ENCODE measurements around the gene RPUSD3.
"Not testable (repeated sequence)": the region's sequence is repeated elsewhere in the genome, so short reads cannot be mapped to it uniquely, and the experiment has no call there.

The RPUSD3 gene

GRCh38 chr3:9843715-9844438 lies at the start of gene RPUSD3:
RPUSD3 (minus strand) TSS chr3:9844008; CDS start chr3:9843990, 18 bp downstream.
- DNase-seq, result peak; percentile 77

- no peak for DNase-seq
These were observed 47.3 kb upstream of the RPUSD3 start for GRCh38 chr3:9891072-9891622.

- DNase-seq, result peak; percentile 58
These were observed 46.7 kb upstream of the RPUSD3 start, which contains the start of gene JAGN1 for GRCh38 chr3:9890249-9891071. JAGN1 (plus strand) TSS chr3:9890610; CDS start chr3:9890723, 113 bp downstream.

DNA sequence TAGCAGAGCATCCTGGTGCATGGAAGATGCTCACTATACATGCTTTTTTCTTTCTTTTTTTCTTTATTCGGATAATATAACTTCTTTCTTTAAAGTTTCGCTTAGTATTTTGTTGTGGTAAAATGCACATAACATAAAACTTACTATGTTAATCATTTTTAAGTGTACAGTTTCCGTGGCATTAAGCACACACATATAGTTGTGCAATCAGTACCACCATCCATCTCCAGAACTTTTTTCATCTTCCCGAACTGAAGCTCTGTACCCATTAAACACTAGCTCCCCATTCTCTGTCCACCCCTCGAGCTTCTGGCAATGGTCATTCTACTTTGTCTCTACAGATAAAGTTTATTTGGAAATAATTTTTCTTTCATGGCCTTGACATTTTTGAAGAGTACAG lies 45.6 kb upstream of the RPUSD3 start:
- DNase-seq, result no peak

- DNase-seq, result no peak
These were observed 44.7 kb upstream of the RPUSD3 start for GRCh38 chr3:9888540-9888939.

GRCh38 chr3:9887480-9887879 lies 43.7 kb upstream of the RPUSD3 start:
- no peak for DNase-seq

- no peak for DNase-seq
These were observed 42.5 kb upstream of the RPUSD3 start for GRCh38 chr3:9886328-9886727.

- no peak for DNase-seq
These were observed 40.9 kb upstream of the RPUSD3 start for GRCh38 chr3:9884555-9885165.

DNA sequence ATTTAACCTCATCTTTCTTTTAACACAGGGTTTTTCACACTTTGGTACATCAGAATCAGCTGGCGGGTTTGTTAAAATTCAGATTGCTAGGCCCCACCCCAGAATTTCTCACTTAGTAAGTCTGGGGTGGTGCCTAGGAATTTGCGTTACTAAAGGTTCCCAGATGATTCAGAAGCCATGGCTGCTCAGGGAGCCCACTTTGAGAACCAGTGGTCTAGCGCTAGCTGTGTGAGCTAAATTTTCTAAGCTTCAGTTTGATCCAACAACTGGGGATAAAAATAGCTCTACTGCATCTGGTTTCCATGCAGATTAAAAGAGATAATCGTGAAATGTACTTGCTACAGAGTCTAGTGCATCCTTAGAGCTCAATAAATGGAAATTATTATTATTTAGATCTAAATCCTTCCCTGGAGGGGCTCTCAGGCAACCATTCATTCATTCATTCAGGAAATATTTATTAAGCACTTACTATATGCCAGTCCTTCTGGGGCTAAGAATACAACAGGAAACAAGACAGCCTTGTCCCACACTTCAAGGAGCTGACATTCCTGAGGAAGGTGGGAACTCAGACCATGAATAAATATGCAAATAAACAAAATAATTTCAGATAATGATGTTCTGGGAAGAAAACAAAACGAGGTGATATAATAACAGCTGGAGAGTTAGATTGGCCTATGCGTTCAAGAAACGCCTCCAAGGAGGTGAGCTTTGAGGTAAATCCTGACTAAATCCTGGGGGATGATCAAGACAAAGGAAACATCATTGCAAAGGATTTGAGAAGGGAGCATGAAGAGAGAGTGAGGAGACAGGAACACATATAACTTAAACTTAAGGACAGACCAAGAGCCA lies 40.1 kb upstream of the RPUSD3 start:
- DNase-seq, result no peak

GRCh38 chr3:9881441-9881840 lies 37.6 kb upstream of the RPUSD3 start:
- DNase-seq, result no peak

GRCh38 chr3:9879830-9880549 lies 36.2 kb upstream of the RPUSD3 start, which contains the start of gene CIDEC:
CIDEC (minus strand) TSS chr3:9880253; CDS start chr3:9878486, 1,767 bp downstream.
- DNase-seq, result no peak

DNA sequence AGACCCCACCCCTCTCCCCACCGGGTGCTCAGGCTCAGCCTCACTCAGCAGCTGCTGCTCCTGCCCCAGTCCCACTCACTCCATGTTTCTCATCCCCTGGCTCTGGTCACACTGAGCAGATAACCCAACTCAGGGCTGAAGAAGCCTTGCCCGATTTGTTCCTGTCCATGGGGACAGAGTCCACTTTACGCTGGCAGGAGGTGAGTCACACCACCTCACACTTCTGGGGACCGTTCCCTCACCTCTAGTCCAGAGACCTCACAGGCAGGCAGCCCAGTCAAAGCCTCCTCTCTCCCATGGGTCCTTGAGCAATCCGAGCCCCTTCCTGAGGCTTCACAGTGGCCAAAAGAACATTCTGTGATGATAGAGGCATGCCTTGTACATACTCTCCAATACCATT lies 34.9 kb upstream of the RPUSD3 start:
- DNase-seq, result no peak

GRCh38 chr3:9876991-9877390 lies 33.2 kb upstream of the RPUSD3 start:
- no peak for DNase-seq

GRCh38 chr3:9876255-9876654 lies 32.4 kb upstream of the RPUSD3 start:
- DNase-seq, result not testable (repeated sequence)

DNA sequence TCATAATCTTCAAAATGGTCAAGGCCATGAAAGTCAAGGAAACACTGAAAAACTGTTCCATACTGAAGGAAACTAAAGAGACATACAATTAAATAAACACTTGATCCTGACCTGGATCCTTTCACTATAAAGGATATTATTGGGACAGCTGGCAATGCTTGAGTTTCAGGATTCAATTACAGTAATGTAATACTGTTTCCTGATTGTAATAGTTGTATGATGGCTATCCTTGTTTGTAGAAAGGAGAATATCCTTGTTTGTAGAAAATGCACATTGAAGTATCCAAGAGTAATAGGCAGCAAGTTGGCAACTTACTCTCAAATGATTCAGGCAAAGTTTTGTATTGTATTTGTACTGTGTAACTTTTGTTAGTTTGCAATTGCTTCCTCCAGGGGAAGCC lies 31.6 kb upstream of the RPUSD3 start:
- no peak for DNase-seq

GRCh38 chr3:9872067-9872466 lies 28.3 kb upstream of the RPUSD3 start:
- DNase-seq, result not testable (repeated sequence)

DNA sequence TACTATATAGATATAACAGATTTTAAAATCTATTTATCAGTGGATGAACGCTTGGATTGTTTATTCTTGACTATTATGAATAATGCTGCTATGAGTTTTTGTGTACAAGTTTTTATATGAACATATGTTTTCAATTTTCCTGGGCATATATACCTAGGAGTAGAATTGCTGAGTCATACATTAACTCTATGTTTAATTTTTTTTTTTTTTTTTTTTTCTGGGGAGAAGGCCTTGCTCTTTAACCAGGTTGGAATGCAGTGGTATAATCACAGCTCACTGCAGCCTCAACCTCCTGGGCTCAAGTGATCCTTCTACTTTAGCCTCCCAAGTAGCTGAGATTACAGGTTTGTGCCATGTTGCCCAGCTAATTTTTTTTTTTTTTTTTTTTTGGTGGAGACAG lies 27.2 kb upstream of the RPUSD3 start:
- DNase-seq, result no peak

DNA sequence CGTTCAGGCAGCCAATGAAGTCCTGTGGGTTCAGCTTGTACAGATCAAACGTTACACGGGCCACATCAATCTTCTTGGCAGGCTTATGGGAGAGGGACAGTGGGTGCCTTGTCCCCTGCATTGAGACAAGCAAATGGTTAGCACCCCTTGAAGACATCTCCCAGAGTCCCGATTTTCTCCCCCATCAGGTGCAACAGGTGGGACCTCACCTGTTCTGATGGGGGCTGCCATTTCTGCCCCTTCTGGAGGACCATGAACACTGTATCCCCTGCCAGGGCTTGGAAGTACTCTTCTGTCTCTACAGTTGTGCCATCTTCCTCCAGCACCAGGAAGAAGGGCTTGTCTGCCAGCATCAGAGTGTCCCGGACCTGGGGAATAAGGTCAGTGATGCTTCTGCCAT lies 26.1 kb upstream of the RPUSD3 start:
- DNase-seq, result no peak

DNA sequence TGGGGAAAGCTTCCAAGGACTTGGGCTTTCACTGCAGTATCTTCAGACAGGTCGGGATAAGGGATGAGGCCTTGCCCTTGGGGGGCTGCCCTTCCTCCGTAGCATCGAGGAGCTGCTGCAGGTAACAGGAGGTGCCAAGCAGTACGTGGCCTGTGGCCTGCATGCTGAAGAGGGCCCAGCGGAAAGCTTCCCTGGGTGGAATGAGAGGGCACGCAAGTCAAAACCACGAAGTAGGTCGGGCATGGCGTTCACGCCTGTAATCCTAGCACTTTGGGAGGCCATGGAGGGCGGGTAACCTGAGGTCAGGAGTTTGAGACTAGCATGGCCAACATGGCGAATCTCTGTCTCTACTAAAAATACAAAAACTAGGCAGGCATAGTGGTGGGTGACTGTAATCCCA lies 23.3 kb upstream of the RPUSD3 start:
- DNase-seq, result no peak

GRCh38 chr3:9866639-9867038 lies 22.8 kb upstream of the RPUSD3 start:
- DNase-seq, result no peak

DNA sequence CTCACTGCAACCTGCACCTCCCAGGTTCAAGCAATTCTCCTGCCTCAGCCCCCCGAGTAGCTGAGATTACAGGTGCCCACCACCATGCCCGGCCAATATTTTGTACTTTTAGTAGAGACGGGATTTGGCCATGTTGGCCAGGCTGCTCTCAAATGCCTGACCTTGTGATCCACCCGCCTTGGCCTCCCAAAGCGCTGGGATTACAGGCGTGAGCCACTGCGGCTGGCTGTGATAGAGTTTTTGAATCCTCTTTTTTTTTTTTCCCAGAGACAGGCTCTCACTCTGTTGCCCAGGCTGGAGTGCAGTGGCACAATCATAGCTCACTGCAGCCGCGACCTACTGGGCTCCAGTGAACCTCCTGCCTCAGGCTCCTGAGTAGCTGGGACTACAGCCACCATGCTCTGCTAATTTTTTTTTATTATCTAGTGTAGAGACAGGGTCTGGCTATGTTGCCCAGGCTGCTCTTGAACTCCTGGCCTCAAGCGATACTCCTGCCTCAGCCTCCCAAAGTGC lies 21.4 kb upstream of the RPUSD3 start:
- DNase-seq, result not testable (repeated sequence)
